HG03139 (cell line): ENCODE results near the gene CATSPERD.
"Not testable (repeated sequence)": the region's sequence is repeated elsewhere in the genome, so short reads cannot be mapped to it uniquely, and the experiment has no call there.

Experiments
- ATAC-seq: cut with Tn5 transposase; IDR thresholded peaks from one replicate; pipeline ENCODE4 v1.9.1; 2021; ENCODE audit not compliant: unreplicated experiment

Gene CATSPERD

DNA sequence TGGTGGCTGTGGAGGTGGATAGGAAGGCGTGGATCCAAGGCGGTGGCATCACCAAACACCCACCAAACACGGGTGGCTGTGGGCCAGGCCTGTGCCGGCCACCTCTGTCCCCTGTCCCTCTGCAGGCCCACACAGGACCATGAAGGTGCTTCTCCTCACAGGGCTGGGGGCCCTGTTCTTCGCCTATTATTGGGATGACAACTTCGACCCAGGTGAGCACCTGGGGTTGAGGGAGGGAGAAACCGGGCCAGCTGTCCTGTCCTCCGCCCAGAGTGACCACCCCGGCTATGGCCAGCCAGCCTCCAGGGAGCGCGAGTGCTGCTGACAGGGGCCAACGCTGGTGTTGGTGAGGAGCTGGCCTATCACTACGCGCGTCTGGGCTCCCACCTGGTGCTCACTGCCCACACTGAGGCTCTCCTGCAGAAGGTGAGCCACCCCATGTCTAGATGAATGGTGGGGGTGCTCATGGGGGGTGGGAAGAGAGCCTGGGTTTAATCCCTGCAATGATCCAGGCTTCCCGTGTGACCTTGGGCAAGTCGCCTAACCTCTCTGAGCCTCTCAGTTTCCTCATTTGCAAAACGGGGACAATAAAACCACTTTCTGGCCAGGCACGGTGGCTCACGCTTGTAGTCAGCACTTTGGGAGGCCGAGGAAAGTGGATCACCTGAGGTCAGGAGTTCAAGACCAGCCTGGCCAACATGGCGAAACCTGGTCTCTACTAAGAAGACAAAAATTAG is 35.6 kb upstream of the CATSPERD start:
- ATAC-seq, result no peak

DNA sequence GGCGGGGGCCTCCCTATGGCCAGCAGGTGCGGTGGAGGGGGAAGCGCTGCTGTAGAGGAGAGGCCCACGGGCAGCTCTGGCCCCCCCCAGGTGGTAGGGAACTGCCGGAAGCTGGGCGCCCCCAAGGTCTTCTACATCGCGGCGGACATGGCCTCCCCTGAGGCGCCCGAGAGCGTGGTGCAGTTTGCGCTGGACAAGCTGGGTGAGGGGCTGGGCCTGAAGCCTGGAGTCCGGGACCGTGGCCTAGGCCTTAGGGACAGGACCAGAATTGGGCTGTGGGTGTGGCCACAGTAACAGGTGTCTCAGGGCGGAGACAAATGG is 34.2 kb upstream of the CATSPERD start:
- no peak for ATAC-seq

DNA sequence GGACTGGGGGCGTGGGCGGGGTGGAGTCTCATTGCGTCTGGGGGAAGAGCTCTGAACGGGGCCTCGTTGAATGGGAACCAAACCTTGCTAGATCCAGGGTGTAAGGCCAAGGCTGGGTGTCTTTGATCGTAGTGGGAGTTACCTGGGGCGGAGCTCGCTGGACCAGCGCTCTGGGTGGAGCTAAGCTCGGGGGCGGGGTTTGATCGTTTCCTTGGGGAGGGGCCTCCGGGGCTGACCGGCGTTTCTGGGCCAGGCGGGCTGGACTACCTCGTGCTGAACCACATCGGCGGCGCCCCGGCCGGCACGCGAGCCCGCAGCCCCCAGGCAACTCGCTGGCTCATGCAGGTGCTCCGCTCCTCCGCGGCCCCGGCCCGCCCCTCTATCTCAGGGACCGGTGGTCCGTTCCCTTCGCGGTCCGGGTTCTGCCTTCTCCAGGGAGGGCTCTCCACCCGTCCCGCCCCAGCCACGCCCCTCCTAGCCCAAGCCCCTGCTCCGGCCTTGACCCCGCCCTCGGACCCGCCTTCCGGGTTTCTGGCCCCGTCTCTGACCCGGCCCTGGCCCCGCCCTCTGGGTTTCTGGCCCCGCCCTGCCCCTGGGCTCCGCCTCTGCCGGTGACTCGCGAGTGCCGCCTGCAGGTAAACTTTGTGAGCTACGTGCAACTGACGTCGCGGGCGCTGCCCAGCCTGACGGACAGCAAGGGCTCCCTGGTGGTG is 33.6 kb upstream of the CATSPERD start:
- peak; percentile 47 for ATAC-seq

DNA sequence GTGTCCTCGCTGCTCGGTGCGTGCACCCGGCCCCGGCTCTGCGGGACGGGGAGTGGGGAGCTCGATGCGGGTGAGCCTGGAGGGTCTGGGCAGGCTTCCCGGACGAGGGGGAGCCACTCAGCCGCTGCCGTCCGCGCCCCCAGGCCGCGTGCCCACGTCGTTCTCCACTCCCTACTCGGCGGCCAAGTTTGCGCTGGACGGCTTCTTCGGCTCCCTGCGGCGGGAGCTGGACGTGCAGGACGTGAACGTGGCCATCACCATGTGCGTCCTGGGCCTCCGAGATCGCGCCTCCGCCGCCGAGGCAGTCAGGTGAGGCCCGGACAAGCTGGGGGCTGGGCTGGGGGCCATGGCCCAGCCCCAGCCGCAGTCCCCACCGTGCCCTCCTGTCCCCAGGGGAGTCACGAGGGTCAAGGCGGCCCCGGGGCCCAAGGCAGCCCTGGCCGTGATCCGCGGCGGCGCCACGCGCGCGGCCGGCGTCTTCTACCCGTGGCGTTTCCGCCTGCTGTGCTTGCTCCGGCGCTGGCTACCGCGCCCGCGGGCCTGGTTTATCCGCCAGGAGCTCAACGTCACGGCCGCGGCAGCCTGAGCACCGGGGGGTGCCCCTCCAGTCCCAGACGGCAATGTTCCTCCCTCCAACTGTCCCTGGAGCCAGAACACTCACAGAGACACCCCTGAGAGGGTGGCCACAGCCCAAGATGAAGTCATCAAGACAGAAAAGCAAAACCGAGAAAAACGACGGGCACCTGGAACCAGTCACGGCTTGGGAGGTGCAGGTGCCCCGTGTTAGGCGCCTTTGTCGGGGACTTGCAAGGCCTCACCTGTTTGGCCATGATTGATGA is 32.9 kb upstream of the CATSPERD start:
- ATAC-seq, result no peak

DNA sequence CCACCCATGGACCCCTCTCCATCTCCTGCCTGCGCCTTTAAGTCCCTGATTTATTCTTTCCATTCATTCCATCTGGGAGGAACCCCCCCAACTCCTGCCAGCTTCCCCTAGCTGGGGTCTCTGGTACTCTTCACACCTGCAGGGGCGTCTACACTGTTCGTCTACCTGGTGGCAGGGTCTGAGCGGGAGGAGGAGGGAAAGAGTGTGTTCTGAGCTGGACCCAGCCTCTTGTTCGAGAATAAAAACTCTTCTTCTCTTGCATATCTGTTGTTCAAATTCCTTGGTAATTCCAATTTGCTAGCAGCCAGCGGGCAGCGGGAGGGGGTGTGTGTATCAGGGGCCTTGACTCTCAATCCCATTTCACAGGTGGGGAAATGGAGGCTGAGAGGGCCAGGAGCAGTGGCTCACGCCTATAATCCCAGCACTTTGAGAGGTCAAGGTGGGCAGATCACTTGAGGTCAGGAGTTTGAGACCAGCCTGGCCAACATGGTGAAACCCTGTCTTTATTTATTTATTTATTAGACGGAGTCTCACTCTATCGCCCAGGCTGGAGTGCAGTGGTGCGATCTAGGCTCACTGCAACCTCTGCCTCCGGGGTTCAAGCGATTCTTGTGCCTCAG is 32.1 kb upstream of the CATSPERD start:
- ATAC-seq, result not testable (repeated sequence)

DNA sequence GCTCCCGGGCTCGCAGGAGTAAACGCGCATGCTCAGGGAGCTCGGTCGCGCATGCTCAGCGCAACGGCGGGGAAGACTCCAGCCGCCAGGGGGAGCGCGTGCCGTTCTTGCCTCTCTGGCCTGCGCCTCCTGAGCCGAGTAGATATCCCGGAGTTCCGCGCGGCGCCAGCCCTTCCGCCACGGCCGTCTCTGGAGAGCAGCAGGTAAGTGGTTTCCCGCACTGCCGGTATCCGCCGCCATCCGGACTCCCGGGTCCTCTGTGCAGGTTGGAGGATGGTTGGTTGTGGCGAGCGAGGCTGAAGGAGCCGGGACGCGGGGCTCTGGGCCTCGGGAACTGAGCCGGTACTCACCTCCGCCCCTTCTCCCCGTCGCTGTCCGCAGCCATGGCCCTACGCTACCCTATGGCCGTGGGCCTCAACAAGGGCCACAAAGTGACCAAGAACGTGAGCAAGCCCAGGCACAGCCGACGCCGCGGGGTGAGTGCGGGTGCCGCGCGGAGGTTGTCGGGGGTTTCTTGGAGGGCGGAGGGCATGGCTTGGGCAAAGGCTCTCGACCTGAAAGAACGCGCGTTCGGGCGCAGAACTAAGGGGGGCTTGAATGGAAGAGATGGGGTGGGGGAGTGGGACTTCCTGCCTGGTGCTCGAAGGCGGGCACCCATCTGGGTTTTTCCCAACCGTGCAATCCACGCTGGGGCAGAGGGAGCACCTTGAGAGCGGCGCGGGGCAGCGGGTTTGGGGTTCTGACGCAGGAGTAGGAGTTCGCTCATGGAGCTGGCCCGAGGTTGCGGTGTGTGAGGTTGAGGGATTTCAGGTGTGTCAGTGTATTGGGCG is 30.1 kb upstream of the CATSPERD start, which contains the start of gene RPL36:
Gene RPL36, plus strand, starts transcription at position 171 of the 830 bp plus-strand sequence. Its CDS starts 213 bp downstream, at position 384.
- ATAC-seq, result peak; percentile 37

DNA sequence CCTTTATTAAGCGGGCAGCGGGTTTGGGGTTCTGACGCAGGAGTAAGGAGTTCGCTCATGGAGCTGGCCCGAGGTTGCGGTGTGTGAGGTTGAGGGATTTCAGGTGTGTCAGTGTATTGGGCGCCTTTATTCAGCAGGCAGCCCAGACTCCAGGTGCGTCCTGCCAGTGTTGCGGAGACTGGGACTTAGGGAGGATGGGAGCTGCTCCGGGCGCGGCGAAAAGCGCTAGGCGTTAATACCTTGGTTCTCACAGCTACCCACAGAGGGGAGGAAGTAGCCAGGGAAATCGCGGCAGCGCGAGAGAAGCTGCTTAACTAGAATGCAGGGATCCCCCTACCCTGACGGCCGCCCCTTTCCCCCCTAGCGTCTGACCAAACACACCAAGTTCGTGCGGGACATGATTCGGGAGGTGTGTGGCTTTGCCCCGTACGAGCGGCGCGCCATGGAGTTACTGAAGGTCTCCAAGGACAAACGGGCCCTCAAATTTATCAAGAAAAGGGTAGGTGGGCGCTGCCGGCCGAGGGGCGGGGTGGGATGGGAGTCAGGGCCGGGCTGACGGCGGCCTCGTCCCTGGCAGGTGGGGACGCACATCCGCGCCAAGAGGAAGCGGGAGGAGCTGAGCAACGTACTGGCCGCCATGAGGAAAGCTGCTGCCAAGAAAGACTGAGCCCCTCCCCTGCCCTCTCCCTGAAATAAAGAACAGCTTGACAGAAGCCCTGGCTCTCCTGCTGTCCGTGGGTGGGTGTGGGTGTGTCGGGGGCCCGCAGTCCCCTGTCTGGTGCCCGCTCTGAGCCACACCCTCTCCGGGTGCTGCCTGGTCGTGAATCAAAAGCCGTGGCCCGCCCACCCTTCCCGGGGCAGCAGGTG is 29.2 kb upstream of the CATSPERD start:
- no peak for ATAC-seq

DNA sequence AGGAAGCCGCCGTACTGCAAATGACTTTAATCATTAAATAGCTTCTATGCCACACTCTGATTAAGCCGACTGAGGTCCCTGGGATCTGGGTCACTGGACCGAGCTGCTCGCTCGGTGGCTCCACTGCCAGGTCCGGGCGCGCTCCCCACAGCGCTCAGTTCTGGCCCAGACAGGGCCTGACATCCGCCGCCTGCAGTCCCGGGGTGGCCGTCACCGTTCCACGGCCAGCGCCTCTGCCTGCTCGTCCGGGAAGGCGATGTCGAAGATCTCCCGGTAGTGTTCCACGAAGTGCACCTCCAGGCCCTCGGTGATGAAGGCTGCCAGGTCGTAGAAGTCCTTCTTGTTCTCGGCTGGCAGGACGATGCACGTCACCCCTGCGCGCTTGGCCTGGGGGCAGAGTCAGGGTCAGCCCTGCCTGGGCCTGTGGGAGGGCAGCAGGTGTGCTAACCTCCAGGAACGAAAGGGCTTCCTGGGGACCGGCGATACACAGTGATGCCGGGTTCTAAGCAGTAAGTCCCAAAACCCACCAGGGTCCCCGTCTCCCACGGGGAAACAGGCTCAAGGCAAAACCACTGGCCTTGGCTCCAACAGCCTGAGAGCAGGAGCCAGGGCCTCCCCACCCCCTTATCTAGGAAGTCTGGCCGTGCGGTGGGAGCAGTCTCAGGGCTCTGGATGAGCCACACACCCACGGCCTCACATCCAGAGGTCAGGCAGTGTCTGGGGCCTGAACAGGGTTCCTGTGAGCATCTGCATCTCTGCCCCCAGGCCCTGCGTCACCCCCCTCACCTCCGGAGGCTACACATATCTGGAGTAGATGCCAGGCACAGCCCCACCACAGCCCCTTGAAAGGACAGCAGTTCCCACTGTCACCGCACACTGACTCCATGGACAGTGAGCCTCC is 28.4 kb upstream of the CATSPERD start:
- ATAC-seq, result no peak

DNA sequence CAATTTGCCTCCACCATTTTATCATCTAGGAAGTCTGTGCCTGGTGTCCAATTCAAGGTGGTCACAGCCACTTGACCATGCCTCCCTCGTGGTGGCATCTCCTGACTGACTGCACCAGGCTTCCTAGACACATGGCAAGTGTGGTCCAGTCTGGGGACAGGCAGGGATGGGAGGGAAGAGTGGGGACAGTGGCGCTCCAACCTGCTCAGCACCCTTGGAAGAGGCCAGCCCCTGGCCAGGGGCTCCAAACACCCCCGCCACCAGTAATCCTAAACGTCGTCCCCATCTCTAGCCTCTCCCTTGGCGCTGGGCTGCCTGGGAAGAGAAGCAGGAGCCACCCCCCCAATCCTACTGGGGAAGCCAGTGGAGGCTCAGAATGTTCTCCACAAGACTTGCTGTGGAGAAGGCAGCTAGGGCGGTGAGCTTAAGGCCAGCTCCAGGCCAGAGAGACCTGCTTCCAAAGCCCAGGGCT is 27.7 kb upstream of the CATSPERD start:
- no peak for ATAC-seq

DNA sequence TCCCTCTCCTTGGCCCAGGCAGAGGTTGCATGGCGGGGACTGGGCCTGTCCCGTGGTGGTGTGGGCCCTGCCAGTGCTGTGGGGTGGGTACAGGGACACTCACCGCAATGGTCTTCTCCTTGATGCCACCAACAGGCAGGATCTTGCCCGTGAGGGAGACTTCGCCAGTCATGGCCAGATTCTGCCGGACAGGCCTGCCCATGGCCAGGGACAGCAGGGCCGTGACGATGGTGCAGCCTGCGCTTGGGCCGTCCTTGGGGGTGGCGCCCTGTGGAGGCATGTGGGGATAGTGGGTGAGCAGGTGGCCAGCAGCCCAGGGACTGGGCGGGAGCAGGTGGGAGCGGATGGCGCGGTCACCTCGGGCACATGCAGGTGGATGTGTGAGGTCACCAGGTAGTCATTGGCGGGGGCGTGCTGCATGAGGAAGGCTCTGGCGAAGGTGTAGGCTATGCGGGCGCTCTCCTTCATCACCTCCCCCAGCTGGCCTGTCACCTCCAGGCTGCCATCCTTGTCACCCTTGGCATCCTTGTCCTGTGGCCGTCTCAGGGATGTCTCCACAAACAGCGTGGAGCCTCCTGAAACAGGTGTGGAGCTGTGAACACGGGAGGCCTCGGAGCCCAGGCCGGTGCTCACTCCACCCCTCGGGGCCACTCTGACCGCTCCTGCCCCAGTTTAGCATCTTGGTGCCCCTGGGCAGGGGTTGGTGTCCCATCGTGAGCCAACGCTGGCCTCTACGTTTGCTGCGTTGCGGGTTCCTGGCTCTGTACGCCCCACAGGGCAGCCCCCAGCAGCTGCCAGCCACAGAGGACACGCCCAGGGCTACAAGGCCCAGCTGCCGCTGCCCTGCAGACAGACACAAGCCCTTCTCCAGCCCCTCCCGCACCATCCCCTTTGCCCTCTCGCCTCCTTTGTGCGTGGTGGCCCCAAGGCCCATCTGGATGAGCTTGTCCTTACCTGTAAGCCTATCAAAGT is 27.0 kb upstream of the CATSPERD start:
- ATAC-seq, result no peak

DNA sequence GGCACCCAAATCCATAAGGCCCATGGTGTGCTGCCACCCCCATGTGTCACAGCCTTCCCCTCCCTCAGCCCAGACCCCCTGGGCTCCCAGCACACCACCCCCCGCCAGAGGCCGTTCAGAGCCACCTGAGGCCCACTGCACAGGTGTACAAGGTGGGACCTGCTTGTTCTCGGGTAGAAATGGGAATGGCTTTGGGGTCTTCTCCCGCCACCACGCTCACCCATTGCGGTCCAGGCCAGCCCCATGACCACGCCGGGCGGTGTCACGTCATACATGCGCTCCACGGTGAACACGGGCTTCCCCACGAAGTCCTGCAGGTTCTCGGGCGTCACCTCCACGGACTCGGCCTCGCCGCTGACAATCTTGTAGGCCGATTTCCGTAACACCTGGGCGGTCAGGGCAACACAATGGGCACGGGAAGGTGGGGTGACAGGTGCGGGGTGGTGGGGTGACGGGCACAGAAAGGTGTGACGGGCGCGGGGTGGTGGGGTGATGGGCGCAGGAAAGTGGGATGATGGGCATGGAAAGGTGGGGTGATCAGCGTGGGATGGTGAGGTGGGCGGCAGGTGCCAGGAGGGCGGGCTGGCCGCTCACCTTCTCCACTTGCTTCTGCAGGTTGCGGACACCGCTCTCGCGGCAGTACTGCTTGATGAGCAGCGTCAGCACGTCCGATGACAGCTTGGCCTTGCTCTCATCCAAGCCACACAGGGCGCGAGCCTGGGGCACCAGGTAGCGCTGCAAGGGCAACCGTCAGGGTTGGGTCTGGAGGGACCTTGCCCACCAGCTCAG is 26.1 kb upstream of the CATSPERD start:
- ATAC-seq, result no peak

DNA sequence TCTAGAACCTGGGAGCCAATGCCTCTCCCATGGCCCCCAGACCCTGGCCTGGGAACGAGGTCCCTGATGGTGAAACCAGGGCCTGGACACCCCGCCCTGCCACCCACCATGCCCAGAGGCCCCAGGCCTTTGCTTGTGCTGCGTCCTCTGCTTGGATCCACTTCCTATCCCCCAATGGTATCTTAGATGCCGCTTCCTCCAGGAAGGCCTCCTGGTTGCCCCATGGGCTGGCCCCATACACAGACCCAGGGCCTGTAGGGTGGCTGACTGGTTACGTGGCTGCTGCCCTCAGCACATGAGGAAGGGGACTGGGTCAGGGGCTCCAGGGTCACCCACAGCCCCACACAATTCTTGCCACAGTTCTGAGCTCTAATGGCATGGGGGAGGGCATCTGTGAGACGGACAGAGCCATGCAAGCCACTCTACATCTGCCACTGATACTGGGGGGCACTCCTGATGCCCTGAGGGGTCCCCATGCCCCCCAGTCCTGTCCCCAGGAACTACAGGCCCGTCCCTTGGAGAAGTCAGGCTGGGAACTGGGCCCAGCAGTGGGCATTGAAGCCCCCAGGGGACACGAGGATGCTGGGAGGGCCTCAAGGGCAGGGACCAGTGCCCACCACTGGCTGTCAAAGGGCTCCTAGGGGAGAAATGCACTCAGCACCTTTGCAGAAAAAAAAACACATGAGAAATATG is 25.3 kb upstream of the CATSPERD start:
- no peak for ATAC-seq

DNA sequence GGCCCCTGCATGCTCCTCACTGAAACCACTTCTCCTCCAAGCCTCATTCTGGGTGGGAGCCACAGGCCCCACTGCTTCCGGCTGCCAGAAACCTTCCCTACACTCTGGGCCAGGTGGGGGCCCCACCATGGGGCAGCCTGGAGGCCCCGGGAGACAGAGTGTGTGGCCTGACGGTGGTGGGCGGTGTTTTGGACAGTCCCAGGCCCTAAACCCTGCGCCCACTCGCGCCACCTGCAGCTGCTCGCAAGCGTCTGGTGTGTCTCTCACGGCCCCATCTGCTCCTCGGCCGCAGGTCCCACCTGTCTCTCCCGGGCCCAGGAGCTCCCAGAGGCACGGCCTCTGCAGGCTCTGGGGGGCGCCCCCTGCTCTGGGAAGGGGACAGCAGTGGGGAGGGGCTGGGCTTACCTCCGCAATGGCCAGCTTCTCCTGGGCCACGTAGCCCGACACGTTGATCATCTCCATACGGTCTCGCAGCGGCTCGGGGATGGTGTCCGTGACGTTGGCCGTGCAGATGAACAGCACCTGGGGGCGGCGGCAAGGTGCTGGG is 24.7 kb upstream of the CATSPERD start:
- ATAC-seq, result no peak

DNA sequence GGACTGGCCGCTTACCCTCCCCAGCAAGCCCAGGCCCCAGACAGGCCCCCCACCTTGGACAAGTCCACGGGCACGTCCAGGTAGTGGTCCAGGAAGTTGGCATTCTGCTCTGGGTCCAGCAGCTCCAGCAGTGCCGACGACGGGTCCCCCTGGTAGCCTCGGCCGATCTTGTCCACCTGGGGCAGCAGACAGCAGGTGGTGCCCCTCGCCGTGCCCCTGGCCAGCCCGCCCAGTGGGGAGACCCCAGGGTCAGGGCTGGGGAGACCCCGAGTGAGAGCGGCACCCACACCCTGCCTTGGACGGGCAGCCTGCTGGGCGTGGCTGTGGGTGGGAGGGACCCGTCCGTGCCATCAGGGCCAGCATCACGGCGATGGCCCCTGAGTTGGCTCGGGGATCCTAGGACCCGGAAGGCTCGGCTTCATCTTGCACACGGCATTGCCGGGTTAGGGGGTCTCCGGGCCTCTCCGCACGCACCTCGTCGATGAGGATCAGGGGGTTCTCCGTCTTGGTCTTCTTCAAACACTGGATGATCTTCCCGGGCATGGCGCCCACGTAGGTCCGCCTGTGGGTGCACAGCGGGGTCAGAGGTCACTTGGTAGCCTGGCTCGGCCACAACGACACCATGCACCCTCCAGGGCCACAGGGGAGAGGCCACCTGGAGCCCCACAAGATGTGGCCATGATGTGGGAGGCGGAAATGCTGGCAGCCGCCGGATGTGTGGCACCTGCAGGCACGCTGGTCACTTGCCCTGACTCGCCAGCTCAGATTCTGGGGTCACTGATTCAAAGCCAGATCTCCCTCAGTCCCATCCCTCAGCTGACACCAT is 24.0 kb upstream of the CATSPERD start:
- ATAC-seq, result no peak
